RWPE2 (cell line): Measurements from ENCODE around the gene CNOT6.

ENCODE experiments used
- ATAC-seq: fragments of 200-7000 bp; cut with Tn5 transposase; 3 replicates; pipeline ENCODE4 v1.9.1; 2021; ENCODE audit warnings: low read depth
- DNase-seq: peaks from one replicate; pipeline ENCODE4 v3.0.0-alpha.2; 2020; ENCODE audit warnings: low spot score
- H3K27ac ChIP-seq: fragments of 450-650 bp; 2 replicates; pipeline ENCODE4 v1.5.1; 2017; ENCODE audit warnings: mild to moderate bottlenecking; ENCODE audit not compliant: poor library complexity, severe bottlenecking
- H3K27me3 ChIP-seq: fragments of 250-450 bp; sonication (Bioruptor Pico); 2 replicates; pipeline ENCODE4 v1.5.1; 2021; ENCODE audit warnings: mild to moderate bottlenecking, moderate library complexity; ENCODE audit not compliant: insufficient read depth, poor library complexity, severe bottlenecking
- H3K36me3 ChIP-seq: fragments of 250-450 bp; sonication (Bioruptor Pico); 2 replicates; pipeline ENCODE4 v1.5.1; 2020; ENCODE audit warnings: low read depth, mild to moderate bottlenecking, moderate library complexity
- H3K4me1 ChIP-seq: fragments of 250-450 bp; sonication (Bioruptor Pico); 2 replicates; pipeline ENCODE4 v1.5.1; 2021; ENCODE audit warnings: mild to moderate bottlenecking, moderate library complexity; ENCODE audit not compliant: insufficient read depth, poor library complexity, severe bottlenecking
- H3K4me3 ChIP-seq: fragments of 250-450 bp; sonication (Bioruptor Pico); 2 replicates; pipeline ENCODE4 v1.5.1; 2021; ENCODE audit warnings: mild to moderate bottlenecking, moderate library complexity; ENCODE audit not compliant: severe bottlenecking
- H3K9me3 ChIP-seq: fragments of 250-450 bp; sonication (Bioruptor Pico); 2 replicates; pipeline ENCODE4 v1.5.1; 2021; ENCODE audit warnings: mild to moderate bottlenecking, moderate library complexity; ENCODE audit not compliant: severe bottlenecking
- CTCF ChIP-seq: fragments of 450-650 bp; IDR thresholded peaks from one replicate; pipeline ENCODE4 v1.5.1; 2017; ENCODE audit warnings: mild to moderate bottlenecking, moderate library complexity; ENCODE audit not compliant: poor library complexity, severe bottlenecking

Gene CNOT6

GRCh38 chr5:180609386-180609785, 115.2 kb downstream of the CNOT6 start:
- no peaks in the 10 kb centered on the region for H3K9me3 ChIP-seq
- ATAC-seq (no peak), DNase-seq (no peak)
- H3K27me3 ChIP-seq, result peaks cover 13% of the 10 kb centered on the region
- no peak for TF ChIP-seq CTCF
- H3K36me3 ChIP-seq, result no peaks in the 10 kb centered on the region
- no peaks in the 10 kb centered on the region for H3K4me1 ChIP-seq
- no peak overlapping the region for H3K4me3 ChIP-seq
- no peak overlapping the region for H3K27ac ChIP-seq

- Histone ChIP-seq H3K36me3 (no peaks in the 10 kb centered on the region), H3K4me1 (no peaks in the 10 kb centered on the region), H3K4me3 (no peak overlapping the region), H3K9me3 (no peaks in the 10 kb centered on the region), H3K27ac (no peak overlapping the region), H3K27me3 (peaks cover 7% of the 10 kb centered on the region)
- ATAC-seq, result no peak
- DNase-seq, result no peak
- no peak for TF ChIP-seq CTCF
These were observed 115.8 kb downstream of the CNOT6 start for GRCh38 chr5:180609817-180610550.

- ATAC-seq (no peak), DNase-seq (no peak)
- no peak overlapping the region for H3K27ac ChIP-seq
- H3K4me3 ChIP-seq, result no peak overlapping the region
- no peaks in the 10 kb centered on the region for H3K27me3 ChIP-seq
- TF ChIP-seq CTCF, result no peak
- H3K36me3 ChIP-seq, result no peaks in the 10 kb centered on the region
- H3K4me1 ChIP-seq, result no peaks in the 10 kb centered on the region
- no peaks in the 10 kb centered on the region for H3K9me3 ChIP-seq
These were observed 117.1 kb downstream of the CNOT6 start for GRCh38 chr5:180611140-180611850.

GRCh38 chr5:180612683-180613082, 118.5 kb downstream of the CNOT6 start:
- Histone ChIP-seq H3K36me3 (no peaks in the 10 kb centered on the region), H3K9me3 (no peaks in the 10 kb centered on the region), H3K27me3 (no peaks in the 10 kb centered on the region), H3K27ac (no peak overlapping the region), H3K4me3 (no peak overlapping the region), H3K4me1 (no peaks in the 10 kb centered on the region)
- DNase-seq (no peak), ATAC-seq (no peak)
- no peak for TF ChIP-seq CTCF
